Measurements from ENCODE around the gene HCRT.
"Not testable (repeated sequence)": the region's sequence is repeated elsewhere in the genome, so short reads cannot be mapped to it uniquely, and the experiment has no call there.

The HCRT gene

DNA sequence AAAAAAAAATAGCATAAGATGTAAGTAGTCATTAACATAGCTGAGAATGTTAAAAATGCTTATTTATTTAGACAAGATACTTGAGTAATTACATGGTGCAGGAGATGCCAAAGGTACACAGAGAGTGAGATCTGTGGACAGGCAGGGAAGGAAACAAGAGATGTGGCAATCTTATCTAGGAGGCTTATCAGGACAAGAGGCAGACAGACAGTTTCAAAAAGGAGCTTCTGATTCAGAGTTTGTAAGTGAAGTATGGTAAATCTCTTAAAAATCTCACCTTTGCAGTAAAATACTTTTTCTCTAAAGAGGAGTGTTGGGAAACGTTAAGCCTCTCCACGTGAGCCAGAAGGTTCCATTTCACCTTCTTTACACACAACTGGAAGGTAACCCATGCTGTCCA lies 28.9 kb upstream of the HCRT start:
- TF ChIP-seq POLR2AphosphoS5 (IDR thresholded peaks at IDR 0.05; ENCODE audit: low read depth, low read length) (no peak), POLR2A (IDR thresholded peaks at IDR 0.05; ENCODE audit: low read depth, low read length) (no peak)
- FAIRE-seq: no peak
- no peak for DNase-seq (ENCODE audit: insufficient read length, low spot score)

DNA sequence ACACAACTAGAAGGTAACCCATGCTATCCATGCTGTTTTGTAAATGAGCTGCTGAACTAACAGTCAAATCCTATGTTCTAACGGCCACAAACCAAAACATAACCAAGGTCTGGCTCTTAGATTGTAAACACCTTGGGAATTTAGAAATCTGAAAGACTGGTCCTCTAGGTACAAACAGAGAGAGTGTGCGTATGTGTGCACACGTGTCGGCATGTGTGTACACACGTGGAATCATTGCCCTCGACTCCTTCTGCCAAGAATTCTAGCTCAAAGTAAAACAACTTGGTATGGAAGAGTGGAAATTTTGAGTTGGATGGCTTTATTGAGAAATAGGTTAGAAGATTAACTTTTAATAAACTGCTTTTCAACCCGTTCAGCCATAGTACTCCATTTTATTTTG lies 27.1 kb upstream of the HCRT start:
- no peak for TF ChIP-seq PAX5 (IDR thresholded peaks at IDR 0.05; ENCODE audit: insufficient read depth, low read length, severe bottlenecking)
- TF ChIP-seq POLR2AphosphoS5 (IDR thresholded peaks at IDR 0.05; ENCODE audit: low read depth, low read length): no peak
- TF ChIP-seq TAF1 (IDR thresholded peaks at IDR 0.05; ENCODE audit: low read depth, low read length): no peak
- no peak for FAIRE-seq
- DNase-seq (ENCODE audit: insufficient read length, low spot score): no peak

DNA sequence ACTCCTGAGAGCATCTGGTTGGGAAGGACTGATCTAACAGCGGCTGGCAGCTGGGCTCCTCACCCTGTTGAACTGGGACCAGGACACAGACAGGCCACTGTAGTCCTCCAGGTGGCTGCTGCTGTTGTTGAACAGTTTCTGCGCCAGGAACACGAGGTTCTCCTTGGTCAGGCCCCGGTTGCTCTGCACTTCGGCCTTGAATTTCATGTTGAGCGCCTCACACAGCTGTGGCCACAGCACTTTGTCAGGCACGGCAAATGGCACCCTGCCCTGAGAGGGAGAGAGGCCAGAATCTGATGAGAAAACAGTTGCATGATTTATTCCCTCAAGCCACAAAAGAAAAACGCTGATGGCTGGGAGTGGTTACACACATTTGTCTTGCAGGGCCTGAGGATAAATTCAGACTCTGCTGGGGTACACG lies 26.7 kb upstream of the HCRT start:
- DNase-seq (ENCODE audit: insufficient read length, low spot score); FAIRE-seq: not testable (repeated sequence)

DNA sequence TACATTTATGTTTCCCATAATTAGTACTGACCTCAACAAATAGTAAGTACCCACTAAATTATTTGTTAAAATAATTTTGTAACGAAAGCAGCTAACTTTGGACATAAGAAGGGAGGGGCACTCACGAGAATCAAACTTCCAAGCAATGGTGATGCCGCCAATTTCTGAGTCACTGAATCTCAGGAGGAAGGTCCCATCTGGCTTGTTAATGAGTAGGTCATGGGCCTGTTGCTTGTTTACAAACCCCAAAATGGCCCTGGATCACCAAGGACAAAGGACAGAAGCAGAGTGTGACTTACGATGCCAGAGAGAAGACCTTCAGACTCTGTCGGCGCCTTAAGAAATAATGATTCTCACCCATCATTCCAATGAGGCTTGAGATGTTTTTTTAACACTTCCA lies 24.8 kb upstream of the HCRT start:
- FAIRE-seq (no peak), DNase-seq (ENCODE audit: insufficient read length, low spot score) (no peak)
- no peak for TF ChIP-seq POLR2A (IDR thresholded peaks at IDR 0.05; ENCODE audit: low read depth, low read length)
- no peak for TF ChIP-seq SPI1 (IDR thresholded peaks at IDR 0.05; ENCODE audit: low read depth, low read length)
- no peak for TF ChIP-seq POLR2AphosphoS5 (IDR thresholded peaks at IDR 0.05; ENCODE audit: low read depth, low read length)
- TF ChIP-seq POU2F2 (IDR thresholded peaks at IDR 0.05; ENCODE audit: low read depth, low read length): no peak
- TF ChIP-seq TAF1 (IDR thresholded peaks at IDR 0.05; ENCODE audit: low read depth, low read length): no peak
- no peak for TF ChIP-seq PAX5 (IDR thresholded peaks at IDR 0.05; ENCODE audit: insufficient read depth, low read length, severe bottlenecking)

DNA sequence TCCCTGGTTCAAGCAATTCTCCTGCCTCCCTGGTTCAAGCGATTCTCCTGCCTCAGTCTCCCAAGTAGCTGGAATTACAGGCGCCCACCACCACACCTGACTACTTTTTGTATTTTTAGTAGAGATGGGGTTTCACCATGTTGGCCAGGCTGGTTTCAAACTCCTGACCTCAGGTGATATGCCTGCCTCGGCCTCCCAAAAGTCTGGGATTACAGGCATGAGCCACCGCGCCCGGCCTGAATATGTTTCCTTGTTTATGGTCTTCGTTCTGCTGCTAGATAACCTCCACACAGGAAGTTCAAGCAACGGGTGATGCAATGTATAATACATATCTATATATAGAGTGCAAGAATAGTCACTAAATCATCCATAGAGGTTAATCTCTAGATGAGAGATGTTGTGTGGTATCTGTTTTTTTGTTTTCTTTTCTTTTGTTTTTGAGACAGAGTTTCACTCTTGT lies 20.9 kb upstream of the HCRT start:
- not testable (repeated sequence) for DNase-seq (ENCODE audit: insufficient read length, low spot score); FAIRE-seq

DNA sequence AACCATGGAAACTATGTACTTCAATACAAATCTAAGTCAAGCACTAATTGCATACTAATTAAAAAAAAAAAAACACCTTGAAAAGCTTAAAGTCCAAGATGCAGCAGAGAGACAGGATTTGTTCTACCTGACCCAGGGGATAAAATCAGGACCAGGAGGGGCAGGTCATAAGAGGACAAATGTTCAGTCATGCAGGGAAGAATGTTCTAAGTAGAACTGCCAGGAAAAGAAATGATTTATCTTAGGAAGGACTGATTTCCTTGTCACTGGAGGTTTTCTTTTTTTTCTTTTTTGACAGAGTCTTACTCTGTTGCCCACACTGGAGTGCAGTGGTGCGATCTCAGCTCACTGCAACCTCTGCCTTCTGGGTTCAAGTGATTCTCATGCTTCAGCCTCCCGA lies 18.1 kb upstream of the HCRT start:
- FAIRE-seq: no peak
- no peak for DNase-seq (ENCODE audit: insufficient read length, low spot score)
- TF ChIP-seq TAF1 (IDR thresholded peaks at IDR 0.05; ENCODE audit: low read depth, low read length) (no peak), PAX5 (IDR thresholded peaks at IDR 0.05; ENCODE audit: insufficient read depth, low read length, severe bottlenecking) (no peak), POLR2AphosphoS5 (IDR thresholded peaks at IDR 0.05; ENCODE audit: low read depth, low read length) (no peak)

DNA sequence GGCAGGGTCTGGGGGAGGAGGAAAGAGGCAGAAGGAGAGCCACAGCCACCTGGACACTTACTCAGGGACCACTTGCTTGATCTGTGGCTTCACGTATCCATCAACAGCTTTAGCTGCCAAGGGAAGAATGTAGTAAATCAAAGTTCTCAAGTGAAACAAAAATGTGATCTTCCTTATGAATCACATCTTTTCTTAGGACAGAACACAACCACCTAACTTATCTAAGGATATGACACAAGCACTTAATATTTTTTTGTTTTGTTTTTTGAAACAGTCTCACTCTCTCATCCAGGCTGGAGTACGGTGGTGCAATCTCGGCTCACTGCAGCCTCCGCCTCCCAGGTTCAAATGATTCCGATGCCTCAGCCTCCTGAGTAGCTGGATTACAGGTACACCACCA lies 17.4 kb upstream of the HCRT start:
- TF ChIP-seq SPI1 (IDR thresholded peaks at IDR 0.05; ENCODE audit: low read depth, low read length) (no peak), PAX5 (IDR thresholded peaks at IDR 0.05; ENCODE audit: insufficient read depth, low read length, severe bottlenecking) (no peak), POLR2AphosphoS5 (IDR thresholded peaks at IDR 0.05; ENCODE audit: low read depth, low read length) (no peak), POU2F2 (IDR thresholded peaks at IDR 0.05; ENCODE audit: low read depth, low read length) (no peak), POLR2A (IDR thresholded peaks at IDR 0.05; ENCODE audit: low read depth, low read length) (no peak), TAF1 (IDR thresholded peaks at IDR 0.05; ENCODE audit: low read depth, low read length) (no peak)
- FAIRE-seq: no peak

DNA sequence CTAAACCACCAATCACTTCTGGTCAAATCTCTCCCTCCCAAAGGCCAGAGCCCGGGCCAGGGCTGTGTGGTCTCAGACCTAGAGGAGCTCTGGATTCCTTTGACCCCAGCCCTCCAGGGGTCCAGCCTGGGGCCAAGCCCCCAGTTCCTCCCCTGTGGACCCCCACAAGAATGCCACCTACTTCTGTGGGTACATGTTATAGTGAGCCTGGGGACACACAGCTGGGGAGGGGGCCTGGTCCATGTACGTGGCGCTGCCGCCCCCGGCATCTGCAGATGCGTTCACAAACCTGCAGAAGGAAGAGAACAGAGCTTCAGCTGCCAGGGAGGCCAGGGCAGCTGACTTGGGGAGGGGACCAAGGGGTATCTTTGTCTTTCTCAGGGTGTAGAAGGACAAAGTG lies 16.9 kb upstream of the HCRT start:
- FAIRE-seq (no peak), DNase-seq (ENCODE audit: insufficient read length, low spot score) (no peak)
- TF ChIP-seq POLR2A (IDR thresholded peaks at IDR 0.05; ENCODE audit: low read depth, low read length) (no peak), SPI1 (IDR thresholded peaks at IDR 0.05; ENCODE audit: low read depth, low read length) (no peak), PAX5 (IDR thresholded peaks at IDR 0.05; ENCODE audit: insufficient read depth, low read length, severe bottlenecking) (no peak), TAF1 (IDR thresholded peaks at IDR 0.05; ENCODE audit: low read depth, low read length) (no peak), POU2F2 (IDR thresholded peaks at IDR 0.05; ENCODE audit: low read depth, low read length) (no peak), POLR2AphosphoS5 (IDR thresholded peaks at IDR 0.05; ENCODE audit: low read depth, low read length) (no peak)

More for the DNA sequence above, 17.4 kb upstream of the HCRT start:
- no peak for DNase-seq (ENCODE audit: insufficient read length, low spot score)

DNA sequence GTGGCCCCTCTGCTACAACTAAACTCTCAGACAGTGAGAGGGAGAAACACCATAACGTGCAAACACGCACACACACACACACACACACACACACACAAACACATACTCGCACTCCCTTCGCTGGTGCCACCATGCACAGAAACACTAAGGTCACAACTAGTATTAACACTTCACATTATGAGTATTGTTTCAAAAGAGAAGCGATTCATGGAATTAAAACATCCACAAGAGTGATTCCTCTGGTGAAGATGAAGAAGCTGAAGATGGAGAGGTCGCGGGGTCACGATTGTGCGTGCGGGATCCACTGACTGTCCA lies 16.2 kb upstream of the HCRT start:
- DNase-seq (ENCODE audit: insufficient read length, low spot score) (no peak), FAIRE-seq (no peak)
- no peak for TF ChIP-seq POU2F2 (IDR thresholded peaks at IDR 0.05; ENCODE audit: low read depth, low read length)
- no peak for TF ChIP-seq TAF1 (IDR thresholded peaks at IDR 0.05; ENCODE audit: low read depth, low read length)
- TF ChIP-seq POLR2AphosphoS5 (IDR thresholded peaks at IDR 0.05; ENCODE audit: low read depth, low read length): no peak
- no peak for TF ChIP-seq SPI1 (IDR thresholded peaks at IDR 0.05; ENCODE audit: low read depth, low read length)
- no peak for TF ChIP-seq PAX5 (IDR thresholded peaks at IDR 0.05; ENCODE audit: insufficient read depth, low read length, severe bottlenecking)
- TF ChIP-seq POLR2A (IDR thresholded peaks at IDR 0.05; ENCODE audit: low read depth, low read length): no peak

DNA sequence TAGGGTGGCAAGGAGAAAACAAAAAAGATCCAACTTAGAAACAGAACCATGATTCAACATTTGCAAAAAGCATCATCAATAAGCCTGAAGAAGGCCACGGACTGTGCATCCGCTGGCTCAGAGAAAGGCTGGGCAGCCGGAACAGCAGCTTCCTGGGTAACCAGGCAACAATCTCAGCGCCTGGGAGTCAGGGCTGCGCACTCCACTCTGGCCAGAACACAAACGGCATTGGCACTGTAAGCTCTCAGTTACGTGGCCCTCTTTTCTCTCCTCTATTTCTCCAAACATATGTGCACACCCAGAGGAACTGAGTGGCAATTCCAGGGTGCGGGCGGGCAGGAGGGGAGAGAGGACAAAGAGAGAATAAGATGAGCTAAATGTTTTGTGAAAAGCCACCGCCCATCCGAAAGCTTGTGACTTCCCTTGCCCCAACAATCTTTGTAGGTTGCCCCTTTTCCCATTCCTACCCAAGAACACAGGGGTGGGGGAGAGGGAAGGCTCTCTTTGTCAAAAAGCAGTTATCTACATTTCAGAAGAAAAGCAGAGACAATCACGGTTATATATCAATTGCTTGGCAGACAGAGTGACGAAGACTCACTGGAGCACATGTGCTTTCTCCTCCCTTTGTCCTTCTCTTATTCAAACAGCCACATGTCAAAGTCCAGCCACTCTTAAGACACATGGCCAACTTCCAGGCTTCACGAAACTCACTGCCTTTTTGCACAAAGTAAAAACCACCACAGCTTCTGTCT lies 15.6 kb upstream of the HCRT start:
- TF ChIP-seq PAX5 (IDR thresholded peaks at IDR 0.05; ENCODE audit: insufficient read depth, low read length, severe bottlenecking) (no peak), TAF1 (IDR thresholded peaks at IDR 0.05; ENCODE audit: low read depth, low read length) (no peak), SPI1 (IDR thresholded peaks at IDR 0.05; ENCODE audit: low read depth, low read length) (no peak), POU2F2 (IDR thresholded peaks at IDR 0.05; ENCODE audit: low read depth, low read length) (no peak), POLR2AphosphoS5 (IDR thresholded peaks at IDR 0.05; ENCODE audit: low read depth, low read length) (no peak), POLR2A (IDR thresholded peaks at IDR 0.05; ENCODE audit: low read depth, low read length) (no peak)
- DNase-seq (ENCODE audit: insufficient read length, low spot score) (no peak), FAIRE-seq (no peak)

DNA sequence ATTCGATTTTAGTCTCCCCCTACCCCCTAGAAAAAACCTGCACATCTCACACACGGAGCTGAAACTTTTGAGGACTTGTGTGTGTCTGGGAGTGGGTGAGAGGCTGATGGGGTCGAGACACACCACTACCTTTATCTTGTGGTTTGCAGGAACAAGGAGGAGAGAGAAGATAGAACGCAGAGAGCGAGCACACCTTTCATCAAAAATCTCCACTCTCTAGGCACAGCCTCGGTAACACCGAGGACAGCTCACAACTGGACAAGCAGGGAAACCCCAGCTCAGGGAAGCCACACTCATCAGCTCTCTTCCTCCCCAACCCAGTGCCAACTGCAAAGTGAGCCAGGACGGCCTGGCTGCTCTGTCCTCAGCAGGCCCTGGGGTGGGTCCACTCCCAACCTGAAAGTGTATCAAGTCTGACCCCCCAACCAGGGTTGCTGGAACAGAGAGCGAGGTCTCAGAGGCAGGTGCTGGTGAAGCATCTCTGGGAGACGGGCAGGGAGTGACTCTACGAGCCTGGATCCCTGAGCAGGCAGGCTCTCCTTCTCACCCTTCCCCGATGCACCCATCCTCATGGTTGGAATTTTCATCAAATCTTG lies 14.3 kb upstream of the HCRT start:
- TF ChIP-seq POLR2AphosphoS5 (IDR thresholded peaks at IDR 0.05; ENCODE audit: low read depth, low read length): no peak
- no peak for TF ChIP-seq PAX5 (IDR thresholded peaks at IDR 0.05; ENCODE audit: insufficient read depth, low read length, severe bottlenecking)
- no peak for TF ChIP-seq TAF1 (IDR thresholded peaks at IDR 0.05; ENCODE audit: low read depth, low read length)
- no peak for TF ChIP-seq SPI1 (IDR thresholded peaks at IDR 0.05; ENCODE audit: low read depth, low read length)
- TF ChIP-seq POU2F2 (IDR thresholded peaks at IDR 0.05; ENCODE audit: low read depth, low read length): no peak
- no peak for TF ChIP-seq POLR2A (IDR thresholded peaks at IDR 0.05; ENCODE audit: low read depth, low read length)
- no peak for FAIRE-seq
- no peak for DNase-seq (ENCODE audit: insufficient read length, low spot score)

Data from GM12891 (cell line).